ENCODE measurements around the gene XRCC1. TPM values are rescaled to one million over a fixed set of nuclear protein-coding genes. Genes with fewer than 3 reads are reported as not detected.

The XRCC1 gene
- total RNA-seq, 2 experiments from 2014 or later: 29.4 to 32.4 TPM

- ChIA-PET CTCF (interaction anchor here (0.6 to 7.5 kb wide), 29 partner anchors 9 to 255 kb away, joined by 3 to 188 read pairs (median 7); partner anchors contain the start of genes IRGQ, PINLYP, XRCC1 and ZNF575), POLR2A (interaction anchor here (1.0 to 3.8 kb wide), 5 partner anchors 10 to 41 kb away, joined by 3 to 24 read pairs (median 4); partner anchors contain the start of genes IRGQ, ZNF575 and ZNF576)
- ATAC-seq (no peak), DNase-seq (no peak)
- Mint-ChIP-seq H3K9me3 (no peaks in the 10 kb centered on the region), H3K36me3 (ENCODE audit: low read depth) (peaks cover 24% of the 10 kb centered on the region), H3K4me1 (ENCODE audit: low read depth) (peaks cover 5% of the 10 kb centered on the region), H3K27me3 (no peaks in the 10 kb centered on the region), H3K27ac (no peak overlapping the region), H3K4me3 (no peak overlapping the region)
- TF ChIP-seq, protein P1, sequence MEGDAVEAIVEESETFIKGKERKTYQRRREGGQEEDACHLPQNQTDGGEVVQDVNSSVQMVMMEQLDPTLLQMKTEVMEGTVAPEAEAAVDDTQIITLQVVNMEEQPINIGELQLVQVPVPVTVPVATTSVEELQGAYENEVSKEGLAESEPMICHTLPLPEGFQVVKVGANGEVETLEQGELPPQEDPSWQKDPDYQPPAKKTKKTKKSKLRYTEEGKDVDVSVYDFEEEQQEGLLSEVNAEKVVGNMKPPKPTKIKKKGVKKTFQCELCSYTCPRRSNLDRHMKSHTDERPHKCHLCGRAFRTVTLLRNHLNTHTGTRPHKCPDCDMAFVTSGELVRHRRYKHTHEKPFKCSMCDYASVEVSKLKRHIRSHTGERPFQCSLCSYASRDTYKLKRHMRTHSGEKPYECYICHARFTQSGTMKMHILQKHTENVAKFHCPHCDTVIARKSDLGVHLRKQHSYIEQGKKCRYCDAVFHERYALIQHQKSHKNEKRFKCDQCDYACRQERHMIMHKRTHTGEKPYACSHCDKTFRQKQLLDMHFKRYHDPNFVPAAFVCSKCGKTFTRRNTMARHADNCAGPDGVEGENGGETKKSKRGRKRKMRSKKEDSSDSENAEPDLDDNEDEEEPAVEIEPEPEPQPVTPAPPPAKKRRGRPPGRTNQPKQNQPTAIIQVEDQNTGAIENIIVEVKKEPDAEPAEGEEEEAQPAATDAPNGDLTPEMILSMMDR (IDR thresholded peaks at IDR 0.05): no peak
- intact Hi-C loops (cut with micrococcal nuclease): no loop called here
Measured at GRCh38 chr19:43554317-43554895, 20.9 kb downstream of the XRCC1 start.

- H3K27ac Mint-ChIP-seq: no peak overlapping the region
- ChIA-PET CTCF (interaction anchor here (1.5 to 7.5 kb wide), 4 partner anchors 20 to 106 kb away, joined by 5 to 188 read pairs (median 36); partner anchors contain the start of genes IRGQ, PINLYP, XRCC1 and ZNF576), POLR2A (interaction anchor here (1.0 to 1.6 kb wide), 3 partner anchors 11 to 16 kb away, joined by 3 to 4 read pairs (median 3); no protein-coding TSS in a partner anchor)
- no peaks in the 10 kb centered on the region for H3K27me3 Mint-ChIP-seq
- TF ChIP-seq, protein P1 (IDR thresholded peaks at IDR 0.05): no peak
- peaks cover 5% of the 10 kb centered on the region for H3K4me1 Mint-ChIP-seq (ENCODE audit: low read depth)
- DNase-seq (no peak), ATAC-seq (no peak)
- peaks cover 24% of the 10 kb centered on the region for H3K36me3 Mint-ChIP-seq (ENCODE audit: low read depth)
- H3K9me3 Mint-ChIP-seq: no peaks in the 10 kb centered on the region
- intact Hi-C loops (cut with micrococcal nuclease): no loop called here
- no peak overlapping the region for H3K4me3 Mint-ChIP-seq
Measured at GRCh38 chr19:43553656-43554055, 21.7 kb downstream of the XRCC1 start.

- no peak overlapping the region for H3K27ac Mint-ChIP-seq
- intact Hi-C loops (cut with micrococcal nuclease): no loop called here
- H3K9me3 Mint-ChIP-seq: no peaks in the 10 kb centered on the region
- H3K4me3 Mint-ChIP-seq: no peak overlapping the region
- ChIA-PET CTCF (interaction anchor here (1.5 to 7.5 kb wide), 3 partner anchors 18 to 40 kb away, joined by 3 to 188 read pairs (median 5); partner anchors contain the start of genes IRGQ and ZNF576), POLR2A (interaction anchor here (1.6 kb wide), 1 partner anchor 11 kb away, joined by 3 read pairs; no protein-coding TSS in a partner anchor)
- H3K4me1 Mint-ChIP-seq (ENCODE audit: low read depth): peaks cover 5% of the 10 kb centered on the region
- ATAC-seq (no peak), DNase-seq (no peak)
- peaks cover 23% of the 10 kb centered on the region for H3K36me3 Mint-ChIP-seq (ENCODE audit: low read depth)
- TF ChIP-seq, protein P1 (IDR thresholded peaks at IDR 0.05): no peak
- H3K27me3 Mint-ChIP-seq: no peaks in the 10 kb centered on the region
Measured at GRCh38 chr19:43552616-43553015, 22.7 kb downstream of the XRCC1 start.

- Mint-ChIP-seq H3K9me3 (no peaks in the 10 kb centered on the region), H3K27ac (no peak overlapping the region), H3K27me3 (no peaks in the 10 kb centered on the region), H3K4me1 (ENCODE audit: low read depth) (peaks cover 5% of the 10 kb centered on the region), H3K4me3 (no peak overlapping the region), H3K36me3 (ENCODE audit: low read depth) (peaks cover 19% of the 10 kb centered on the region)
- TF ChIP-seq, protein P1 (IDR thresholded peaks at IDR 0.05): no peak
- intact Hi-C loops (cut with micrococcal nuclease): no loop called here
- DNase-seq (no peak), ATAC-seq (no peak)
- CTCF ChIA-PET: interaction anchor here (1.5 to 7.5 kb wide), 2 partner anchors 17 to 40 kb away, joined by 3 to 188 read pairs; partner anchors contain the start of genes IRGQ and ZNF576
- POLR2A ChIA-PET: no interaction called here
Measured at GRCh38 chr19:43552198-43552450, 23.2 kb downstream of the XRCC1 start.

Data from activated CD8-positive, alpha-beta T cell treated with anti-CD3 and anti-CD28 coated beads for 36 hours (primary cell).